ENCODE results near the gene FGD5.

Gene FGD5

GRCh38 chr3:14820156-14820555 is 1.4 kb downstream of the FGD5 start:
- TF ChIP-seq EZH2 (IDR thresholded peaks at IDR 0.05; ENCODE audit: borderline replicate concordance, low read length): no peak
- no peak for TF ChIP-seq CTCF (IDR thresholded peaks at IDR 0.05; ENCODE audit: low read length)
- no peak overlapping the region for H3K9ac ChIP-seq (ENCODE audit: low read length)

GRCh38 chr3:14821151-14821550 is 2.4 kb downstream of the FGD5 start:
- H2AFZ ChIP-seq (ENCODE audit: low read length): no peak overlapping the region
- H3K4me2 ChIP-seq (ENCODE audit: low read length): no peak overlapping the region
- H3K4me1 ChIP-seq (ENCODE audit: insufficient read depth, low read length, severe bottlenecking): no peaks in the 10 kb centered on the region
- no peaks in the 10 kb centered on the region for H3K27me3 ChIP-seq (ENCODE audit: insufficient read depth, low read length)
- no peak overlapping the region for H3K27ac ChIP-seq (ENCODE audit: low read depth, low read length, poor library complexity, severe bottlenecking)
- TF ChIP-seq EZH2 (IDR thresholded peaks at IDR 0.05; ENCODE audit: borderline replicate concordance, low read length) (no peak), CTCF (IDR thresholded peaks at IDR 0.05; ENCODE audit: low read length) (no peak)
- H3K36me3 ChIP-seq (ENCODE audit: insufficient read depth, low read length): no peaks in the 10 kb centered on the region
- no peaks in the 10 kb centered on the region for H3K9me3 ChIP-seq (ENCODE audit: low read length)
- no peaks in the 10 kb centered on the region for H3K9me2 ChIP-seq (ENCODE audit: low read depth, low read length)
- H3F3A ChIP-seq (ENCODE audit: insufficient read depth, low read length): no peaks in the 10 kb centered on the region
- H3K4me3 ChIP-seq (ENCODE audit: low read depth, low read length, poor library complexity, severe bottlenecking): no peak overlapping the region
- no peak overlapping the region for H3K9ac ChIP-seq (ENCODE audit: low read length)
- no peaks in the 10 kb centered on the region for H4K20me1 ChIP-seq (ENCODE audit: insufficient read depth, low read length)
- H3K79me2 ChIP-seq (ENCODE audit: insufficient read depth, low read length): no peaks in the 10 kb centered on the region

More at GRCh38 chr3:14820156-14820555, 1.4 kb downstream of the FGD5 start:
- no peaks in the 10 kb centered on the region for H4K20me1 ChIP-seq (ENCODE audit: insufficient read depth, low read length)
- H2AFZ ChIP-seq (ENCODE audit: low read length): no peak overlapping the region
- no peaks in the 10 kb centered on the region for H3K4me1 ChIP-seq (ENCODE audit: insufficient read depth, low read length, severe bottlenecking)
- no peaks in the 10 kb centered on the region for H3K36me3 ChIP-seq (ENCODE audit: insufficient read depth, low read length)
- H3K4me2 ChIP-seq (ENCODE audit: low read length): no peak overlapping the region
- no peaks in the 10 kb centered on the region for H3K9me3 ChIP-seq (ENCODE audit: low read length)
- no peak overlapping the region for H3K4me3 ChIP-seq (ENCODE audit: low read depth, low read length, poor library complexity, severe bottlenecking)
- no peaks in the 10 kb centered on the region for H3K9me2 ChIP-seq (ENCODE audit: low read depth, low read length)
- no peaks in the 10 kb centered on the region for H3F3A ChIP-seq (ENCODE audit: insufficient read depth, low read length)
- H3K79me2 ChIP-seq (ENCODE audit: insufficient read depth, low read length): no peaks in the 10 kb centered on the region
- H3K27me3 ChIP-seq (ENCODE audit: insufficient read depth, low read length): no peaks in the 10 kb centered on the region; the same call in 1 of the 2 replicates
- H3K27ac ChIP-seq (ENCODE audit: low read depth, low read length, poor library complexity, severe bottlenecking): no peak overlapping the region

GRCh38 chr3:14822134-14822533 is 3.4 kb downstream of the FGD5 start:
- H3K4me2 ChIP-seq (ENCODE audit: low read length): no peak overlapping the region
- H3K9ac ChIP-seq (ENCODE audit: low read length): no peak overlapping the region
- H3K27ac ChIP-seq (ENCODE audit: low read depth, low read length, poor library complexity, severe bottlenecking): no peak overlapping the region
- no peaks in the 10 kb centered on the region for H3K79me2 ChIP-seq (ENCODE audit: insufficient read depth, low read length)
- H2AFZ ChIP-seq (ENCODE audit: low read length): no peak overlapping the region
- no peaks in the 10 kb centered on the region for H4K20me1 ChIP-seq (ENCODE audit: insufficient read depth, low read length)
- no peaks in the 10 kb centered on the region for H3K27me3 ChIP-seq (ENCODE audit: insufficient read depth, low read length)
- no peaks in the 10 kb centered on the region for H3K36me3 ChIP-seq (ENCODE audit: insufficient read depth, low read length)
- H3K4me1 ChIP-seq (ENCODE audit: insufficient read depth, low read length, severe bottlenecking): no peaks in the 10 kb centered on the region
- TF ChIP-seq CTCF (IDR thresholded peaks at IDR 0.05; ENCODE audit: low read length) (no peak), EZH2 (IDR thresholded peaks at IDR 0.05; ENCODE audit: borderline replicate concordance, low read length) (no peak)
- H3K9me3 ChIP-seq (ENCODE audit: low read length): no peaks in the 10 kb centered on the region
- H3K9me2 ChIP-seq (ENCODE audit: low read depth, low read length): no peaks in the 10 kb centered on the region
- H3F3A ChIP-seq (ENCODE audit: insufficient read depth, low read length): no peaks in the 10 kb centered on the region
- H3K4me3 ChIP-seq (ENCODE audit: low read depth, low read length, poor library complexity, severe bottlenecking): no peak overlapping the region
